Transverse colon (tissue), 4 donors: ENCODE data around the gene KCTD15. TPM values are rescaled to one million over a fixed set of nuclear protein-coding genes. Genes with fewer than 3 reads are reported as not detected.

Experiments
- DNase-seq: peaks from one replicate; pipeline ENCODE4 v3.0.0-alpha.2; 2019
- H3K27ac ChIP-seq, 4 donors: fragments of 200-600 bp; sonication (generic); 2 replicates each; pipeline ENCODE4 v1.5.1; 2016 to 2018; ENCODE audit warnings: inconsistent platforms in 4 of 4
- H3K27me3 ChIP-seq: fragments of 200-600 bp; sonication (generic); 2 replicates; pipeline ENCODE4 v1.5.1; 2017; ENCODE audit warnings: inconsistent platforms
- H3K36me3 ChIP-seq, 4 donors: fragments of 200-600 bp; sonication (generic); 2 replicates each; pipeline ENCODE4 v1.5.1; 2017 to 2019; ENCODE audit warnings: inconsistent platforms in 4 of 4
- H3K4me1 ChIP-seq, 4 donors: fragments of 200-600 bp; sonication (generic); 2 replicates each; pipeline ENCODE4 v1.5.1; 2017 to 2020; ENCODE audit warnings: inconsistent platforms in 4 of 4
- H3K4me3 ChIP-seq, 4 donors: fragments of 200-600 bp; sonication (generic); 1 replicate in 1 of 4; 2 replicates in 3 of 4; pipeline versions ENCODE4 v1.5.1 to v1.6.1; 2017 to 2019; ENCODE audit warnings: inconsistent platforms in 4 of 4
- H3K9me3 ChIP-seq, 2 donors: fragments of 200-600 bp; sonication (generic); 2 replicates each; pipeline ENCODE4 v1.5.1; 2017 to 2019; ENCODE audit warnings: inconsistent platforms in 2 of 2
- CTCF ChIP-seq, 5 experiments: fragments of 200-600 bp in 3 of 5; fragments of 450-650 bp in 2 of 5; sonication (generic) in 3 of 5; IDR thresholded peaks; 1 replicate in 2 of 5; 2 replicates in 3 of 5; pipeline ENCODE4 v1.5.1; 2016 to 2017; ENCODE audit warnings: antibody characterized with exemption in 5 of 5, inconsistent platforms in 3 of 5, mild to moderate bottlenecking in 2 of 5, moderate library complexity in 1 of 5
- EP300 ChIP-seq: sonication (generic); formaldehyde crosslinking; IDR thresholded peaks from one replicate; pipeline ENCODE4 v1.6.1; 2017; ENCODE audit warnings: antibody characterized with exemption, low read depth
- POLR2A ChIP-seq: fragments of 450-650 bp; IDR thresholded peaks from one replicate; pipeline ENCODE4 v1.6.1; 2016; ENCODE audit warnings: antibody characterized with exemption, mild to moderate bottlenecking, moderate library complexity
- POLR2AphosphoS5 ChIP-seq, 3 donors: sonication (generic); formaldehyde crosslinking; IDR thresholded peaks; one replicate each; pipeline ENCODE4 v1.6.1; 2016; ENCODE audit warnings: antibody characterized with exemption in 3 of 3
- WGBS, 2 donors: methylation state at CpG; one replicate each; pipeline ENCODE4 v1.1.5; 2018; ENCODE audit warnings: low coverage in 1 of 2; 5-methylcytosine and 5-hydroxymethylcytosine counted together
- in situ Hi-C, 4 donors: fragments of 200-750 bp; cut with MboI; loops; one replicate each; pipeline versions ENCODE4 v1.15.0 to v1.15.1; 2017; ENCODE audit warnings: low sequenced_read_pairs in 3 of 4, low pct_ligation_motif_present in 1 of 4, low pct_unique_long_range_greater_than_20kb in 1 of 4
- intact Hi-C: fragments of 100-400 bp; cut with DNase I; formaldehyde crosslinking; loops from one replicate; pipeline ENCODE4 v1.15.1; 2023; ENCODE audit warnings: low total_unique reads
- total RNA-seq, 4 donors: library from RNA; depleted of rRNA; stranded (reverse); fragments of >200 nt; gene quantifications; one replicate each; pipeline ENCODE4 v1.1.0, GENCODE V29; 2016

KCTD15 gene
- total RNA-seq, 4 donors from 2014 or later, result 28.5 to 158 (median 39.2) TPM

- TF ChIP-seq EP300, result no peak
- TF ChIP-seq POLR2A, result no peak
- no peak for TF ChIP-seq CTCF (IDR thresholded peaks at IDR 0.05)
- no peak for TF ChIP-seq POLR2AphosphoS5 (IDR thresholded peaks at IDR 0.05)
- Histone ChIP-seq H3K4me1 (no peaks in the 10 kb centered on the region), H3K27me3 (no peaks in the 10 kb centered on the region), H3K27ac (no peak overlapping the region), H3K9me3 (no peaks in the 10 kb centered on the region), H3K4me3 (no peak overlapping the region), H3K36me3 (no peaks in the 10 kb centered on the region)
- in situ Hi-C loops, result loop anchor here in 2 of 4 donors (25.0 kb wide), 3 partner anchors 321 to 521 kb away; partner anchors contain the start of gene SLC7A10 (in 1 of the 2)
- intact Hi-C loops, result no loop called here
- no peak for DNase-seq
- 34% methylated on average over 9 of the region's 12 CpGs; no CpG with 5 or more reads in 1 of the 2 donors for WGBS, 2 donors
Measured at GRCh38 chr19:33758541-33759013, 38.1 kb upstream of the KCTD15 start.

GRCh38 chr19:33759356-33759755 is 37.3 kb upstream of the KCTD15 start:
- intact Hi-C loops, result no loop called here
- H3K36me3 ChIP-seq, result no peaks in the 10 kb centered on the region
- no peak overlapping the region for H3K27ac ChIP-seq
- TF ChIP-seq EP300 (no peak), POLR2AphosphoS5 (IDR thresholded peaks at IDR 0.05) (no peak), CTCF (IDR thresholded peaks at IDR 0.05) (no peak), POLR2A (no peak)
- H3K9me3 ChIP-seq, result no peaks in the 10 kb centered on the region
- in situ Hi-C loops, result loop anchor here in 2 of 4 donors (25.0 kb wide), 3 partner anchors 322 to 522 kb away; partner anchors contain the start of gene SLC7A10 (in 1 of the 2)
- H3K27me3 ChIP-seq, result no peaks in the 10 kb centered on the region
- WGBS, 2 donors, result 86% methylated on average over 7 of the region's 7 CpGs; no CpG with 5 or more reads in 1 of the 2 donors
- DNase-seq, result no peak
- no peak overlapping the region for H3K4me3 ChIP-seq
- H3K4me1 ChIP-seq, result no peaks in the 10 kb centered on the region

- no peaks in the 10 kb centered on the region for H3K4me1 ChIP-seq
- TF ChIP-seq POLR2A (no peak), POLR2AphosphoS5 (IDR thresholded peaks at IDR 0.05) (no peak), EP300 (no peak), CTCF (IDR thresholded peaks at IDR 0.05) (no peak)
- in situ Hi-C loops (loop anchor here in 3 of 4 donors (10.0 to 25.0 kb wide), 4 partner anchors 327 to 529 kb away; partner anchors contain the start of gene SLC7A10 (in 1 of the 3)), intact Hi-C loops (no loop called here)
- DNase-seq, result no peak
- H3K27me3 ChIP-seq, result peaks cover 8% of the 10 kb centered on the region
- H3K9me3 ChIP-seq, result no peaks in the 10 kb centered on the region
- 70% methylated on average over 11 of the region's 11 CpGs; no CpG with 5 or more reads in 1 of the 2 donors for WGBS, 2 donors
- no peak overlapping the region for H3K4me3 ChIP-seq
- no peak overlapping the region for H3K27ac ChIP-seq
- H3K36me3 ChIP-seq, result no peaks in the 10 kb centered on the region
Measured at GRCh38 chr19:33763633-33764371, 32.9 kb upstream of the KCTD15 start.

GRCh38 chr19:33766623-33767022 is 30.0 kb upstream of the KCTD15 start:
- in situ Hi-C loops, result loop anchor here in 3 of 4 donors (10.0 to 25.0 kb wide), 4 partner anchors 329 to 532 kb away; partner anchors contain the start of gene SLC7A10 (in 1 of the 3)

More at GRCh38 chr19:33766623-33767022, 30.0 kb upstream of the KCTD15 start:
- H3K27me3 ChIP-seq, result peaks cover 8% of the 10 kb centered on the region
- no peaks in the 10 kb centered on the region for H3K4me1 ChIP-seq
- H3K27ac ChIP-seq, result no peak overlapping the region
- intact Hi-C loops, result loop anchor here (5.0 kb wide), 1 partner anchor 334 kb away; no protein-coding TSS in a partner anchor
- no peak for DNase-seq
- no peak overlapping the region for H3K4me3 ChIP-seq
- no peak for TF ChIP-seq EP300
- TF ChIP-seq CTCF (IDR thresholded peaks at IDR 0.05), result no peak
- no peak for TF ChIP-seq POLR2A
- TF ChIP-seq POLR2AphosphoS5 (IDR thresholded peaks at IDR 0.05), result no peak
- no peaks in the 10 kb centered on the region for H3K9me3 ChIP-seq
- H3K36me3 ChIP-seq, result no peaks in the 10 kb centered on the region
- WGBS, 2 donors, result 70% methylated on average over 9 of the region's 13 CpGs; no CpG with 5 or more reads in 1 of the 2 donors
